Colonic mucosa (tissue), 4 donors: Measurements from ENCODE around the gene RFPL1. TPM values are rescaled to one million over a fixed set of nuclear protein-coding genes. Genes with fewer than 3 reads are reported as not detected.

ENCODE experiments used
- DNase-seq: peaks from one replicate; pipeline ENCODE4 v3.0.0-alpha.2; 2020
- H3K27ac ChIP-seq: fragments of 200-600 bp; one replicate; pipeline ENCODE4 v1.8.0; 2021
- H3K27me3 ChIP-seq: fragments of 200-600 bp; one replicate; pipeline ENCODE4 v1.8.0; 2021
- H3K36me3 ChIP-seq: fragments of 200-600 bp; one replicate; pipeline ENCODE4 v1.8.0; 2021
- H3K4me1 ChIP-seq: fragments of 200-600 bp; one replicate; pipeline ENCODE4 v1.8.0; 2021; ENCODE audit warnings: mild to moderate bottlenecking
- H3K4me3 ChIP-seq: fragments of 200-600 bp; one replicate; pipeline ENCODE4 v1.8.0; 2021
- H3K9ac ChIP-seq, 2 donors: one replicate each; pipeline ENCODE4 v1.7.0; 2013; ENCODE audit warnings: control low read depth in 2 of 2, low read depth in 2 of 2, low read length in 2 of 2
- H3K9me3 ChIP-seq: fragments of 200-600 bp; one replicate; pipeline ENCODE4 v1.8.0; 2021
- intact Hi-C: fragments of 100-400 bp; cut with DNase I; formaldehyde crosslinking; loops from one replicate; pipeline ENCODE4 v1.14.1; 2022
- total RNA-seq, 2 donors: library from RNA; stranded (reverse); fragmentation: NEBNext Ultra II Directional in 1 of 2; extraction: Animal tissue kit (Norgen Biotek cat#: 25700) in 1 of 2; gene quantifications; one replicate each; pipeline ENCODE4 v1.2.1, GENCODE V29; 2021
- TF ChIP-seq, protein P1 (sequence below): fragments of 200-600 bp; IDR thresholded peaks from one replicate; pipeline ENCODE4 v1.8.0; 2022; ENCODE audit warnings: antibody characterized with exemption, mild to moderate bottlenecking
- donor health status: healthy.
- donor health status: DM: no; HTN: no; CAD: no.
- donor health status: DM: no; HTN: no; CAD: no.

The RFPL1 gene
- total RNA-seq, 2 donors from 2014 or later = not detected

DNA sequence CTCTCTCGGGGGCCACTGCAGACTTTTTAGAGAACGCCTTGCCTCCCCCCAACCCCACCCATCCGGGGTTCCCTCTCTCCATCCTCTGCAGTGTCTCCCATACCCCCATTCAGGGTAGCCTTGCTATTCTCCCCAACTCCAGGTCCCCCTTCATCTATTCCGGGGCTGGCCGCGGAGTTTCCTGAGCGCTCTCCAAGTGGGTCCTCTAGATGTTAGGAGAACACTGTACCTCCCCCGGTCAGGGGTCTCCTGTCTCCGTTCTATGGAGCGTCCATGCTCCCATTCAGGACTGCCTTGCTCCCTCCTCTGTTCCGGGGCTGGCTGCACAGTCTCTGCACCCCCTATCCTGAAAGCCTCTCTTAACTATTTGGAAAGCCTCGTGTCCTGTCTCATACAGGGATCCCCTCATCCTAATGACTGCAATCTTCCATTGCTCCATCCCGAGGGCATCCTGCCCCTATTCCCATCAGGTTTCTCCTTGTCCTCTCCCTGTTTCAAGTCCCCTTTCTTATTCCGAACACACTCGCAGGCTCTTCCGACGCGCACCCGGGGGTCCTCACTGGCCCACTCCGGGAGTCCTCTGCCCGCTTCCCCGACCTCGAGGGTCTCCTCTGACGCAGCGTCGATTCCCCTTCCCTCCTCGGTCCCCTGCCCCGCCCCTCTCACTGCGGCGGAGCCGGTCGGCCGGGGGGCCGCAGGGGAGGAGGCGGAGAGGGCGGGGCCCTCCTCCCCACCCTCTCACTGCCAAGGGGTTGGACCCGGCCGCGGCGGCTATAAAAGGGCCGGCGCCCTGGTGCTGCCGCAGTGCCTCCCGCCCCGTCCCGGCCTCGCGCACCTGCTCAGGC lies 41.3 kb downstream of the RFPL1 start, which contains the start of gene NEFH:
Gene NEFH (plus strand): TSS at position 802 of the 845 bp plus-strand sequence. CDS start 45 bp downstream, outside the sequence.
- Histone ChIP-seq H3K9me3 (no peaks in the 10 kb centered on the region), H3K4me1 (no peaks in the 10 kb centered on the region), H3K36me3 (no peaks in the 10 kb centered on the region), H3K27me3 (peaks cover 22% of the 10 kb centered on the region), H3K27ac (no peak within 1 kb of the TSS), H3K4me3 (no peak within 1 kb of the TSS), H3K9ac (no peak within 1 kb of the TSS)
- no peak for DNase-seq
- TF ChIP-seq, protein P1, sequence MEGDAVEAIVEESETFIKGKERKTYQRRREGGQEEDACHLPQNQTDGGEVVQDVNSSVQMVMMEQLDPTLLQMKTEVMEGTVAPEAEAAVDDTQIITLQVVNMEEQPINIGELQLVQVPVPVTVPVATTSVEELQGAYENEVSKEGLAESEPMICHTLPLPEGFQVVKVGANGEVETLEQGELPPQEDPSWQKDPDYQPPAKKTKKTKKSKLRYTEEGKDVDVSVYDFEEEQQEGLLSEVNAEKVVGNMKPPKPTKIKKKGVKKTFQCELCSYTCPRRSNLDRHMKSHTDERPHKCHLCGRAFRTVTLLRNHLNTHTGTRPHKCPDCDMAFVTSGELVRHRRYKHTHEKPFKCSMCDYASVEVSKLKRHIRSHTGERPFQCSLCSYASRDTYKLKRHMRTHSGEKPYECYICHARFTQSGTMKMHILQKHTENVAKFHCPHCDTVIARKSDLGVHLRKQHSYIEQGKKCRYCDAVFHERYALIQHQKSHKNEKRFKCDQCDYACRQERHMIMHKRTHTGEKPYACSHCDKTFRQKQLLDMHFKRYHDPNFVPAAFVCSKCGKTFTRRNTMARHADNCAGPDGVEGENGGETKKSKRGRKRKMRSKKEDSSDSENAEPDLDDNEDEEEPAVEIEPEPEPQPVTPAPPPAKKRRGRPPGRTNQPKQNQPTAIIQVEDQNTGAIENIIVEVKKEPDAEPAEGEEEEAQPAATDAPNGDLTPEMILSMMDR = no peak
- intact Hi-C loops = no loop called here

DNA sequence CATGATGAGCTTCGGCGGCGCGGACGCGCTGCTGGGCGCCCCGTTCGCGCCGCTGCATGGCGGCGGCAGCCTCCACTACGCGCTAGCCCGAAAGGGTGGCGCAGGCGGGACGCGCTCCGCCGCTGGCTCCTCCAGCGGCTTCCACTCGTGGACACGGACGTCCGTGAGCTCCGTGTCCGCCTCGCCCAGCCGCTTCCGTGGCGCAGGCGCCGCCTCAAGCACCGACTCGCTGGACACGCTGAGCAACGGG lies 41.8 kb downstream of the RFPL1 start:
- TF ChIP-seq, protein P1 = no peak
- intact Hi-C loops = no loop called here
- H3K9ac ChIP-seq = no peak overlapping the region
- DNase-seq = no peak
- H3K27me3 ChIP-seq = peaks cover 22% of the 10 kb centered on the region
- no peaks in the 10 kb centered on the region for H3K4me1 ChIP-seq
- no peak overlapping the region for H3K27ac ChIP-seq
- H3K4me3 ChIP-seq = no peak overlapping the region
- no peaks in the 10 kb centered on the region for H3K9me3 ChIP-seq
- H3K36me3 ChIP-seq = no peaks in the 10 kb centered on the region

DNA sequence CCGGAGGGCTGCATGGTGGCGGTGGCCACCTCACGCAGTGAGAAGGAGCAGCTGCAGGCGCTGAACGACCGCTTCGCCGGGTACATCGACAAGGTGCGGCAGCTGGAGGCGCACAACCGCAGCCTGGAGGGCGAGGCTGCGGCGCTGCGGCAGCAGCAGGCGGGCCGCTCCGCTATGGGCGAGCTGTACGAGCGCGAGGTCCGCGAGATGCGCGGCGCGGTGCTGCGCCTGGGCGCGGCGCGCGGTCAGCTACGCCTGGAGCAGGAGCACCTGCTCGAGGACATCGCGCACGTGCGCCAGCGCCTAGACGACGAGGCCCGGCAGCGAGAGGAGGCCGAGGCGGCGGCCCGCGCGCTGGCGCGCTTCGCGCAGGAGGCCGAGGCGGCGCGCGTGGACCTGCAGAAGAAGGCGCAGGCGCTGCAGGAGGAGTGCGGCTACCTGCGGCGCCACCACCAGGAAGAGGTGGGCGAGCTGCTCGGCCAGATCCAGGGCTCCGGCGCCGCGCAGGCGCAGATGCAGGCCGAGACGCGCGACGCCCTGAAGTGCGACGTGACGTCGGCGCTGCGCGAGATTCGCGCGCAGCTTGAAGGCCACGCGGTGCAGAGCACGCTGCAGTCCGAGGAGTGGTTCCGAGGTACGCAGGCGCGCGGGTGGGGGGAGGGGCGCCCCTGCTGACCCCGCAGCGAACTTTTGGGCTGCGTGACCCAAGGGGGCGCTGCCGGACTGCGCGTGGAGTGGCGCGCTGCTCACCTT lies 42.3 kb downstream of the RFPL1 start:
- H3K27ac ChIP-seq = no peak overlapping the region
- no peaks in the 10 kb centered on the region for H3K36me3 ChIP-seq
- H3K4me1 ChIP-seq = no peaks in the 10 kb centered on the region
- no peak for DNase-seq
- no peak overlapping the region for H3K4me3 ChIP-seq
- TF ChIP-seq, protein P1 = no peak
- peaks cover 22% of the 10 kb centered on the region for H3K27me3 ChIP-seq
- H3K9ac ChIP-seq = no peak overlapping the region
- no peaks in the 10 kb centered on the region for H3K9me3 ChIP-seq
- intact Hi-C loops = no loop called here

- Histone ChIP-seq H3K4me3 (no peak overlapping the region), H3K9me3 (no peaks in the 10 kb centered on the region), H3K4me1 (no peaks in the 10 kb centered on the region), H3K27me3 (peaks cover 22% of the 10 kb centered on the region), H3K9ac (no peak overlapping the region), H3K27ac (no peak overlapping the region), H3K36me3 (no peaks in the 10 kb centered on the region)
- TF ChIP-seq, protein P1 = no peak
- no peak for DNase-seq
- intact Hi-C loops = no loop called here
These were observed 43.0 kb downstream of the RFPL1 start for GRCh38 chr22:29481265-29482000.

- no peak overlapping the region for H3K27ac ChIP-seq
- H3K4me1 ChIP-seq = no peaks in the 10 kb centered on the region
- H3K9me3 ChIP-seq = no peaks in the 10 kb centered on the region
- intact Hi-C loops = no loop called here
- no peak overlapping the region for H3K9ac ChIP-seq
- no peaks in the 10 kb centered on the region for H3K36me3 ChIP-seq
- H3K4me3 ChIP-seq = no peak overlapping the region
- TF ChIP-seq, protein P1 = no peak
- no peak for DNase-seq
- H3K27me3 ChIP-seq = peaks cover 22% of the 10 kb centered on the region
These were observed 43.9 kb downstream of the RFPL1 start for GRCh38 chr22:29482253-29482652.
